ENCODE results near the gene THEM4.

The THEM4 gene

GRCh38 chr1:151834239-151834638 lies 75.1 kb downstream of the THEM4 start:
- DNase-seq (ENCODE audit: insufficient read length, low spot score), result no peak

GRCh38 chr1:151833172-151833900 lies 76.0 kb downstream of the THEM4 start:
- DNase-seq (ENCODE audit: insufficient read length, low spot score) (no peak), FAIRE-seq (no peak)
- TF ChIP-seq CTCF (IDR thresholded peaks at IDR 0.05; ENCODE audit: insufficient read depth, missing control alignments), result no peak

More at GRCh38 chr1:151834239-151834638, 75.1 kb downstream of the THEM4 start:
- no peak for FAIRE-seq
- TF ChIP-seq CTCF (IDR thresholded peaks at IDR 0.05; ENCODE audit: insufficient read depth, missing control alignments), result no peak

- no peak for TF ChIP-seq CTCF (IDR thresholded peaks at IDR 0.05; ENCODE audit: insufficient read depth, missing control alignments)
- no peak for DNase-seq (ENCODE audit: insufficient read length, low spot score)
- FAIRE-seq, result no peak
Measured at GRCh38 chr1:151832318-151832980, 76.9 kb downstream of the THEM4 start.

- DNase-seq (ENCODE audit: insufficient read length, low spot score) (no peak), FAIRE-seq (no peak)
- TF ChIP-seq CTCF (IDR thresholded peaks at IDR 0.05; ENCODE audit: insufficient read depth, missing control alignments), result no peak
Measured at GRCh38 chr1:151831605-151832004, 77.7 kb downstream of the THEM4 start, which contains the start of gene RORC. Gene RORC (minus strand): TSS chr1:151831802. CDS start chr1:151831764, 38 bp downstream.

- no peak for FAIRE-seq
- no peak for DNase-seq (ENCODE audit: insufficient read length, low spot score)
- TF ChIP-seq CTCF (IDR thresholded peaks at IDR 0.05; ENCODE audit: insufficient read depth, missing control alignments), result no peak
Measured at GRCh38 chr1:151831256-151831591, 78.1 kb downstream of the THEM4 start.

- no peak for FAIRE-seq
- DNase-seq (ENCODE audit: insufficient read length, low spot score), result no peak
- TF ChIP-seq CTCF (IDR thresholded peaks at IDR 0.05; ENCODE audit: insufficient read depth, missing control alignments), result no peak
Measured at GRCh38 chr1:151830055-151830454, 79.3 kb downstream of the THEM4 start.

All from D721Med (cell line).